ENCODE measurements around the gene HES3.
"Not testable (repeated sequence)": the region's sequence is repeated elsewhere in the genome, so short reads cannot be mapped to it uniquely, and the experiment has no call there.

HES3 gene

DNA sequence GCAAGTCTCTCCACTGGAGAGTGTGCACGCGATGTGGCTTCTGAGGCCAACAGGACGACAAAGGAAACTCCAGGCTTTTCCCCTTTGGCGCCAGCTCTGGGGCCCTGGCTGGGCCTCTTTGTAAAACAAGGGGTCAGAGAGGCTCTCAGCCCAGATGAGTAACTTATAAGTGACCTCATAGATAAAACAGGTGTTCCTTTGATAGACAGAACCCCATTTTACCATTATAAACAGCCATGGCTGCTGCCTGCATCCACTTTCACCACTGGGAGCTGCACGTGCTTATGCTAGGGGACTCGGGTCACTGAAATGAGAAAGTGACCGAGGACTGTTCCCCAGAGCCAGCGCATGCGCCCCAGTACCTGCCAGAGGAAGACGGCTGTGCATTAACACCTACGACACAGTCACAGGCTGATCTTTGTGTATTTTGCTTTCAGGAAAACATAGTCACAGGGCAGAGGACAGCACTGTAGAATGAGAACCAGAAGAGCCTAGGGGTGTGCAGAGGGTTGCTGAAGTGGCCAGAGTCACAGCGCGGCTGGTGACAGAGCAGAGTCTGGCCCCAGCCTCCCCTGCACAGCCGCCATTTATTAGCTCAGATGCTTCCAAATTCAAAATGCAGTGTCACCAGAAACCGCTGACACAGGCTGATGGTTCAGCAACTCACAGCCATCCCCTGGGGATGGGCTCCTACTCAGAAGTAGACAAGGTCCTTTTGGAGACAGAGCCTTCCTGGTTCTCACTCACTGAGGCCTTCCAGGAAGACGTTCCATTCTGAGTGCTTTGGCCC is 25.4 kb upstream of the HES3 start:
- Histone ChIP-seq H3K36me3 (ENCODE audit: control insufficient read depth, insufficient read depth, low read length) (peaks cover 14% of the 10 kb centered on the region), H3K27me3 (replicated peaks; ENCODE audit: control insufficient read depth, insufficient read depth, low read length) (no peaks in the 10 kb centered on the region), H3K4me3 (replicated peaks; ENCODE audit: low read depth, low read length) (no peak overlapping the region)
- TF ChIP-seq, protein P1, sequence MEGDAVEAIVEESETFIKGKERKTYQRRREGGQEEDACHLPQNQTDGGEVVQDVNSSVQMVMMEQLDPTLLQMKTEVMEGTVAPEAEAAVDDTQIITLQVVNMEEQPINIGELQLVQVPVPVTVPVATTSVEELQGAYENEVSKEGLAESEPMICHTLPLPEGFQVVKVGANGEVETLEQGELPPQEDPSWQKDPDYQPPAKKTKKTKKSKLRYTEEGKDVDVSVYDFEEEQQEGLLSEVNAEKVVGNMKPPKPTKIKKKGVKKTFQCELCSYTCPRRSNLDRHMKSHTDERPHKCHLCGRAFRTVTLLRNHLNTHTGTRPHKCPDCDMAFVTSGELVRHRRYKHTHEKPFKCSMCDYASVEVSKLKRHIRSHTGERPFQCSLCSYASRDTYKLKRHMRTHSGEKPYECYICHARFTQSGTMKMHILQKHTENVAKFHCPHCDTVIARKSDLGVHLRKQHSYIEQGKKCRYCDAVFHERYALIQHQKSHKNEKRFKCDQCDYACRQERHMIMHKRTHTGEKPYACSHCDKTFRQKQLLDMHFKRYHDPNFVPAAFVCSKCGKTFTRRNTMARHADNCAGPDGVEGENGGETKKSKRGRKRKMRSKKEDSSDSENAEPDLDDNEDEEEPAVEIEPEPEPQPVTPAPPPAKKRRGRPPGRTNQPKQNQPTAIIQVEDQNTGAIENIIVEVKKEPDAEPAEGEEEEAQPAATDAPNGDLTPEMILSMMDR (IDR thresholded peaks at IDR 0.05; ENCODE audit: insufficient read depth, low read length, poor library complexity, severe bottlenecking), result no peak
- DNase-seq (ENCODE audit: extremely low read depth, insufficient read length), result no peak

DNA sequence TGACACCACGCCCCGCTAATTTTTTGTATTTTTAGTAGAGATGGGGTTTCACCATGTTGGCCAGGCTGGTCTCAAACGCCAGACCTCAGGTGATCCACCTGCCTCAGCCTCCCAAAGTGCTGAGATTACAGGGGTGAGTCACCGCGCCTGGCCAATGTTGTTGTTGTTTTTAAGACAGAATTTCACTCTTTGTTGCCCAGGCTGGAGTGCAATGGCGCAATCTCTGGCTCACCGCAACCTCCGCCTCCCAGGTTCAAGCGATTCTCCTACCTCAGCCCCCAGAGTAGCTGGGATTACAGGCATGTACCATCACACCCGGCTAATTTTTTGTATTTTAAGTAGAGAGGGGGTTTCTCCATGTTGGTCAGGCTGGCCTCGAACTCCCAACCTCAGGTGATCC is 24.3 kb upstream of the HES3 start:
- H3K36me3 ChIP-seq (ENCODE audit: control insufficient read depth, insufficient read depth, low read length), result peaks cover 18% of the 10 kb centered on the region
- H3K4me3 ChIP-seq (replicated peaks; ENCODE audit: low read depth, low read length); DNase-seq (ENCODE audit: extremely low read depth, insufficient read length); H3K27me3 ChIP-seq (replicated peaks; ENCODE audit: control insufficient read depth, insufficient read depth, low read length): not testable (repeated sequence)

DNA sequence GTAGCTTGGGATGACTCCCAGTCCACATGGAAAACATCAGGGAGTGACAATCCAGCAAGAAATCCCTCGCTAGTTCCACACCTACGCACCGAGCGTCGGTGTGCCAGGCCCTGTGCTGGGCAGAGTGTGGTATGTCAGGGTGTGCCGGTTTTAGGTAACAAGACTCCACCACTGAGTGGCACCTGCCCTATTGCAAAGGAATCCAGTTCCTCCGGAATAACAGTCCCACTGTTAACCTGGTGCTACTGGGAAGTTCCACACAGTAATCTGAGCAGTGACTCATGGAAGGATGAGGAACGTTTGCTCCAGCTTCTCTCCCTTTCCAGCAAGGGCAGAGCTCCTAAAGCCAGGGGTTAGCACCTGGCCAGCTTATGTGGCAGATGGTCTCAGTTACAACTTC is 23.7 kb upstream of the HES3 start:
- H3K36me3 ChIP-seq (ENCODE audit: control insufficient read depth, insufficient read depth, low read length), result peaks cover 22% of the 10 kb centered on the region
- TF ChIP-seq, protein P1 (IDR thresholded peaks at IDR 0.05; ENCODE audit: insufficient read depth, low read length, poor library complexity, severe bottlenecking), result no peak
- H3K27me3 ChIP-seq (replicated peaks; ENCODE audit: control insufficient read depth, insufficient read depth, low read length), result no peaks in the 10 kb centered on the region
- no peak overlapping the region for H3K4me3 ChIP-seq (replicated peaks; ENCODE audit: low read depth, low read length)
- no peak for DNase-seq (ENCODE audit: extremely low read depth, insufficient read length)

DNA sequence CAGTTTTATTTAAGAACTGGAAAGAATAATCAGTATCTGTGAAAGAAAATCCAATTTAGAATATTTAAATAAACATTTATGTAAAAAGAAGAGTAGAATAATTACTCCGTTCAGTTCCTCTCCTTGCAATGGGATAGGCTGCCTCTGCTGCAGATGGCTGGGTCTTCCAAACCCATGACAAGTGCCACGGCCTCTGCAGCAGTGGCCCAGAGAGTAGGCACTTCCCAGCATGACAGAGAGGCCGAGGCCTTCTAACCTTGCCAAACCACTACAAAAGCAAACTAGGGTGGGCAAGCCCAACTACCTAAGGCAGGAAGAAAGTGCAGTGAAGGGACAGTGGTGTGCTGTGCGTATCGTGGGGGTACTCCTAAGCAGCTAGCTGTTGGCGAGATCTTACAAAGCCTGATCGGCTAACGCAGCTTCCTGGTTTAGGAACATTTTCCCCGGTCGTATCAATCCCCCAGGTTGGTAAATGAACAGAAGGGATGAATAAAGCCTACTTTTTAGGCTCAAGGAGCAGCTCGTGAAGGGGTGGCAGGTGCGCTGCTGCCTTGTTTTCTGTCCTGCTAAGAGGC is 22.7 kb upstream of the HES3 start:
- Histone ChIP-seq H3K27me3 (replicated peaks; ENCODE audit: control insufficient read depth, insufficient read depth, low read length) (no peaks in the 10 kb centered on the region), H3K4me3 (replicated peaks; ENCODE audit: low read depth, low read length) (no peak overlapping the region), H3K36me3 (ENCODE audit: control insufficient read depth, insufficient read depth, low read length) (peaks cover 27% of the 10 kb centered on the region)
- TF ChIP-seq, protein P1 (IDR thresholded peaks at IDR 0.05; ENCODE audit: insufficient read depth, low read length, poor library complexity, severe bottlenecking), result no peak
- DNase-seq (ENCODE audit: extremely low read depth, insufficient read length), result no peak

DNA sequence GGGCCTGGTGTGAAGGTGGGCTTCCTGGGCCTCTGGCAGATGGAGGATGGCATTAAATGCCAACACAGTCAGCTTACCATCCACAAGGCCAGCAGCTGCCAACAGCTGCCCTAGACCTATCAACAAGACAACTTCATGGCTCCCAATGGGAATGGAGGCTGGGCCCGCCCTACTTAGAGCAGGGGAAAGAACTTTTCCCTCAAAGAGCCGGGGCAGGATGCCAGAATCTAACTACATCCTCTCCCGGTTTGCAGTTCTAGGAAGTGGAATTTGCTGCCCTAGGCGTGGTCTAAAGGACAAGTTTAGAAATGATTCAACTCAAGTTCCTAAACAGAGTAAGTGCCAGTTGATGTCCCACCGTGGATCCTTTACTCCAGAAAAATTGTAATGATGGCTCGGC is 21.3 kb upstream of the HES3 start:
- TF ChIP-seq, protein P1 (IDR thresholded peaks at IDR 0.05; ENCODE audit: insufficient read depth, low read length, poor library complexity, severe bottlenecking), result no peak
- no peaks in the 10 kb centered on the region for H3K27me3 ChIP-seq (replicated peaks; ENCODE audit: control insufficient read depth, insufficient read depth, low read length)
- H3K36me3 ChIP-seq (ENCODE audit: control insufficient read depth, insufficient read depth, low read length), result peaks cover 31% of the 10 kb centered on the region
- no peak for DNase-seq (ENCODE audit: extremely low read depth, insufficient read length)
- no peak overlapping the region for H3K4me3 ChIP-seq (replicated peaks; ENCODE audit: low read depth, low read length)

DNA sequence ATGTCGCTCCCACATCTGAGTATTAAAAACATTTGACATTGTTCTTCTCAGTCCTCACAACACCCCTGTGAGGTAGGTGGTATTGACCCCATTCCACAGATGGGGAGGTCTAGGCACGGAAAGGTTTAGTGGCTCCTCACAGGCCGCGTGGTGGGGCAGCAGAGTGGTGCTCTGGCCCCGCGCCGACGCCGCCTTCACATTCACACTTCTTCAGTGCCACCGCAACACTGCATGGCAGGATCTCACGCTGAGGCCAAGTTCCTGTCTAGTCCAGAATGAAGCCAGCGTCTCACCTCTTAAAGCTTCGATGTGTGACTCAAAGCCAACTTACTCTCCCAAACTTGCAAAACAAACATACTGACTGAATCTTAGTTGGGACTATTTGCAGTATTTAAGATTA is 20.4 kb upstream of the HES3 start:
- TF ChIP-seq, protein P1 (IDR thresholded peaks at IDR 0.05; ENCODE audit: insufficient read depth, low read length, poor library complexity, severe bottlenecking), result no peak
- H3K27me3 ChIP-seq (replicated peaks; ENCODE audit: control insufficient read depth, insufficient read depth, low read length), result no peaks in the 10 kb centered on the region
- peaks cover 33% of the 10 kb centered on the region for H3K36me3 ChIP-seq (ENCODE audit: control insufficient read depth, insufficient read depth, low read length)
- H3K4me3 ChIP-seq (replicated peaks; ENCODE audit: low read depth, low read length), result no peak overlapping the region
- no peak for DNase-seq (ENCODE audit: extremely low read depth, insufficient read length)

All from GM06990 (cell line).